Measurements from ENCODE around the gene MYO9A.

The MYO9A gene

GRCh38 chr15:71779073-71779797 is 338.7 kb downstream of the MYO9A start:
- Histone ChIP-seq H3K36me3 (ENCODE audit: control insufficient read depth, insufficient read depth, low read length, severe bottlenecking) (no peaks in the 10 kb centered on the region), H3K9ac (ENCODE audit: low read length) (no peak overlapping the region), H3K9me3 (ENCODE audit: control insufficient read depth, low read length) (no peaks in the 10 kb centered on the region), H3K4me3 (ENCODE audit: low read length) (no peak overlapping the region), H3K27me3 (replicated peaks; ENCODE audit: control insufficient read depth, insufficient read depth, low read length) (no peaks in the 10 kb centered on the region), H3K4me1 (ENCODE audit: control insufficient read depth, insufficient read depth, low read length) (peaks cover 8% of the 10 kb centered on the region)
- DNase-seq (ENCODE audit: low read depth): no peak

GRCh38 chr15:71777216-71777943 is 340.6 kb downstream of the MYO9A start:
- no peaks in the 10 kb centered on the region for H3K27me3 ChIP-seq (replicated peaks; ENCODE audit: control insufficient read depth, insufficient read depth, low read length)
- no peaks in the 10 kb centered on the region for H3K9me3 ChIP-seq (ENCODE audit: control insufficient read depth, low read length)
- H3K9ac ChIP-seq (ENCODE audit: low read length): no peak overlapping the region
- DNase-seq (ENCODE audit: low read depth): no peak
- no peaks in the 10 kb centered on the region for H3K36me3 ChIP-seq (ENCODE audit: control insufficient read depth, insufficient read depth, low read length, severe bottlenecking)
- no peak overlapping the region for H3K4me3 ChIP-seq (ENCODE audit: low read length)
- peaks cover 8% of the 10 kb centered on the region for H3K4me1 ChIP-seq (ENCODE audit: control insufficient read depth, insufficient read depth, low read length)

GRCh38 chr15:71776304-71776703 is 341.6 kb downstream of the MYO9A start:
- DNase-seq (ENCODE audit: low read depth): no peak
- H3K9me3 ChIP-seq (ENCODE audit: control insufficient read depth, low read length): no peaks in the 10 kb centered on the region
- no peak overlapping the region for H3K4me3 ChIP-seq (ENCODE audit: low read length)
- no peak overlapping the region for H3K9ac ChIP-seq (ENCODE audit: low read length)
- no peaks in the 10 kb centered on the region for H3K36me3 ChIP-seq (ENCODE audit: control insufficient read depth, insufficient read depth, low read length, severe bottlenecking)
- H3K4me1 ChIP-seq (ENCODE audit: control insufficient read depth, insufficient read depth, low read length): peaks cover 8% of the 10 kb centered on the region
- H3K27me3 ChIP-seq (replicated peaks; ENCODE audit: control insufficient read depth, insufficient read depth, low read length): no peaks in the 10 kb centered on the region

GRCh38 chr15:71775856-71776255 is 342.1 kb downstream of the MYO9A start:
- H3K9me3 ChIP-seq (ENCODE audit: control insufficient read depth, low read length): no peaks in the 10 kb centered on the region
- no peaks in the 10 kb centered on the region for H3K36me3 ChIP-seq (ENCODE audit: control insufficient read depth, insufficient read depth, low read length, severe bottlenecking)
- no peak overlapping the region for H3K4me3 ChIP-seq (ENCODE audit: low read length)
- H3K4me1 ChIP-seq (ENCODE audit: control insufficient read depth, insufficient read depth, low read length): peaks cover 8% of the 10 kb centered on the region
- peak; percentile 53 for DNase-seq (ENCODE audit: low read depth)
- H3K9ac ChIP-seq (ENCODE audit: low read length): no peak overlapping the region
- no peaks in the 10 kb centered on the region for H3K27me3 ChIP-seq (replicated peaks; ENCODE audit: control insufficient read depth, insufficient read depth, low read length)

- H3K36me3 ChIP-seq (ENCODE audit: control insufficient read depth, insufficient read depth, low read length, severe bottlenecking): no peaks in the 10 kb centered on the region
- H3K27me3 ChIP-seq (replicated peaks; ENCODE audit: control insufficient read depth, insufficient read depth, low read length): no peaks in the 10 kb centered on the region
- H3K4me3 ChIP-seq (ENCODE audit: low read length): no peak overlapping the region
- no peak for DNase-seq (ENCODE audit: low read depth)
- no peaks in the 10 kb centered on the region for H3K9me3 ChIP-seq (ENCODE audit: control insufficient read depth, low read length)
- no peaks in the 10 kb centered on the region for H3K4me1 ChIP-seq (ENCODE audit: control insufficient read depth, insufficient read depth, low read length)
- no peak overlapping the region for H3K9ac ChIP-seq (ENCODE audit: low read length)
Measured at GRCh38 chr15:71773206-71773859, 344.6 kb downstream of the MYO9A start.
